Activated CD8-positive, alpha-beta memory T cell treated with anti-CD3 and anti-CD28 coated beads, Interleukin-2, amount 50 U/mL, for 4 hours (primary cell): Measurements from ENCODE around the gene CAMK2D.

ENCODE experiments used
- DNase-seq: peaks from one replicate; pipeline ENCODE4 v3.0.0-alpha.2; 2020

Gene CAMK2D

DNA sequence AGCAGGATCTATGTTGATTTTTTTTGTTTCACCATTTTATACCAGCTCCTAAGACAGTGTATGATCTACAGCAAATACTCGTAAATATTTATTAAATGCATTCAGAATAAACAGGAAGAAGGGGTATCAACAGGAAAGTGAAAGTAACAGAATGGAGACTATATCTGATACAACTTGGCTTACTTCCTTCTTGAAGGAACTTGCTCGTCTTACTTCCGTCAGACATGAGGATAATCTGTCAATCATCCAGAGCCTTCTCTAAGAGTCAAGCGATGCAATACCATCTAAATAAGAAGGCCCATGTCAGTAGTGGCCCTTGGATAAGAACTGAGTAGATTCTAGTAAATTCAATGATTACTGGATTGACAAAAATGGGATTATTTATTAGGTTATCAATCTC lies 84.2 kb downstream of the CAMK2D start:
- no peak for DNase-seq

DNA sequence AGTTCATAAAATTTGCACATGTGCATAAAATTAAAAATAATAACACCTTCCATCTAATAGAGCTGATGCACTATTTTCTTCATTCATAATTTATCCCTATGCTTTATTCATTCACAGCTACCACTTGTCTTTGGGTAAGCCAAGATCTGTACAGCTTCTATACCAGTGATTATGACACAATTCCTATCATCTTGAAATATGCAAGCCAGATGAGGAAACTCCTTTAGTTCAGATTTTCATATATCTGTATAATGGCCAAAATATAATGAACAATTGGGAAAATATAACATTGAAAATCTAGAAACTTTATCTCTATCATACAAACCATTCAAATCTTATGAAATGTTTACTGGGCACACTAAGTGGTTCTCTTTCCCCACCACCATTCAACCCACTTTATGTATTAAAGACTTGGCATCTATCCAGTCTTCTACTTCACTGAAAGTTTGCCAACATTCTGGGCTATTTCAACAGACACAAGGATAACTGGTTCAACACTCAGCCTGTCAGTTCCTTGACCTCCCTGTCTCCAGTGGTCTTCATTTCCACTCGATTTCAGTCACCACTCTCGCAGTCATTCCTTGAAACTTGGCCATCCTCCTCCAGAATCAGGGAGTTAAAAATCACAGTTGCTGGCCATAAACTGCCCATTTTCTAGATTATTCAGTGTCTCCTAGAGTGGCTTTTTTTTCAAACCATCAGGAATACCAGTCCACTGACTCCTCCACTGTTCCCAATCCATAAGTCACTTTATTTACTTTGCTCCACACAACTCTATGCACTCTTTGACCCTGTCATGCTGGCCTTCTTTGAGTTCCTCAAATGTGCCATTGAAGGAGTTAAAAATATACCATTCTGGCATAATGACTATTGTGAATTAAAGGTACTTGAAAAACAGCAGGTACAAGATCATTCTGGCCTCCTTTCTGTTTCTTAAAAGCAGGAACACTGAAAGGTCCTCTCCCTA lies 85.5 kb downstream of the CAMK2D start:
- no peak for DNase-seq

GRCh38 chr4:113674733-113675132 lies 86.8 kb downstream of the CAMK2D start:
- DNase-seq: no peak

DNA sequence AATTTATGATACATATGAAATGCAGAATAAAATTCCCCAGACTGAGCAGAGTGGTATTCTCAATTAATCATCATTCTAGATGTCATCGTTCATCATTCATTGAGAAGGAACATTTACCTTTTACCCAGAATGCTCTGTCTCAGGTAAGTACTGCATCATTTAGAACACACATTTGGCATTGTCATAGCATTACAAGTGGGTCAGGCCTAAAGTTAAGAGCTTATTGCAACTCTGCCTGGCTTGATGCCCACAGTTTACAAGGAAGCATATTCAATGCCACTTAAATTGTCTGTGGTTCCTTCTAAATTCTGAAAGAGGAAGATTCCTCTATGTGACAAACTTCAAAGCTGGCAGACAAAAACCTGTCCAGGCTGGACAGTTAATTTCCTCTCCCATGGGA lies 87.3 kb downstream of the CAMK2D start:
- no peak for DNase-seq

DNA sequence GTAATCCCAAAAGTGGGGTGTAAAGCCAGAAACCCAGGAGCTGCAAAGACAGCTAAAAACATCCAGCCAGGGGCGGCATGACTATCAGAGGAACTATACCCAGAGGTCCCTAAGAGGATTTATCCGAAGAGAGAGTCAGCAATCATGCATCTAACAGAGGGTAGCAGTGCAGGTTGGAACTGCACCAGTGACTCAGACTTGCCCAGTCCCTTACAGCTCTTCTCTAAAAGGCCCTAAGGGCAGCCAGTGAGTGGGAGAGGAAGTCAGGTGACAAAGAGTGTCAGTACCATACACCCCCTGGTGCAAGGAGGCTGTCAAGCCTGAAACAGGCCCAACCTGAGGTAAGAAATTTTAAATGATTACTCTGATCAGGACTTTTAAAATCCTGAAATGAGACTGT lies 88.1 kb downstream of the CAMK2D start:
- peak; percentile 44 for DNase-seq

- DNase-seq: no peak
Observed at GRCh38 chr4:113666386-113667114, 95.0 kb downstream of the CAMK2D start.

- no peak for DNase-seq
Observed at GRCh38 chr4:113665036-113665435, 96.5 kb downstream of the CAMK2D start.

GRCh38 chr4:113662581-113662980 lies 99.0 kb downstream of the CAMK2D start:
- no peak for DNase-seq

DNA sequence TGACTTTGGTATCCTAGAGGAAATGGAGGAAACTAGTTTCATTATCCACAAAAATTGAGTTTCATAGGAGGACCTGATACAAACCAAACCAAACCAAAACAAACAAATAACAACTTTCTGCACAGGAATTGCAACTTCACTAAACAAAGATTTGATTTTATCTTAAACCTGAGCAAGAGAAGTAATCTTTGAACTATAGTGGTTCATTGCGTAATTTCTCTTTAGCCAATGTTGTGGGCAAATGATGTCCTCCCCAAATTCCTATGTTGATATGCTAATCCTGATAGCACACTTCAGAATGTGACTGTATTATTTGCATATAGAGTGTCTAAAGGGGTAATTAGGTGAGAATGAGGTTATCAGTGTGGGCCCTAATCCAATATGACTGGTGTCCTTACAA lies 102.4 kb downstream of the CAMK2D start:
- no peak for DNase-seq

DNA sequence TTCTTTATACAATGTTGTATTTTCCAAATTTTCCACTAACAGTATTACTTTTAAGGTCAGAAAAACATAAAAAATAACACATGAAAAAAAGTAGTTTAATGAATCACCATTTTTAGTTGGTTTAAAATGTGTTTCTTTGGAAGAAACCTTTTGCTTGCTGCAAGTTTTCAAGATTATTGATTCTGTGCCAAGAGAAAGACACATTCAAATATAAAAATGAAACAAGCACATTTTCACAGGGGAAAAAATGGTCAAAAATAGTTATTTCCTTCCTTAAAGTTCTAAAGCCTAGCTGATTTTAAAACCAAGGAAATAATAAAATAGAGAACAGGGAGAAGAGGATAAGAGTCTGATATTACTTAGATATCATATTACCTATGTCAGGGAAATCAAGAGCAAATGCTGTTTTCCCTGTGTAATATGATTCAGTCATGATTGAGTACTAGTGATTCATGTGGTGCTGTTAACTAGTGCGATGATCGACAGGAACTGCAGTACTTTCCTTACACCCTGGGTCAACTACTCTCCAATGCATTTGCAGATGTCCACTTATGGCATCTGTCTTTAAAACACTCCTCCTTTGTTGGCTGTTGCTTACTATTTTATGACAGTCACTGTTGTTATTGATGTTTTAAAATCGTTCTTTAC lies 103.8 kb downstream of the CAMK2D start:
- DNase-seq: no peak

DNA sequence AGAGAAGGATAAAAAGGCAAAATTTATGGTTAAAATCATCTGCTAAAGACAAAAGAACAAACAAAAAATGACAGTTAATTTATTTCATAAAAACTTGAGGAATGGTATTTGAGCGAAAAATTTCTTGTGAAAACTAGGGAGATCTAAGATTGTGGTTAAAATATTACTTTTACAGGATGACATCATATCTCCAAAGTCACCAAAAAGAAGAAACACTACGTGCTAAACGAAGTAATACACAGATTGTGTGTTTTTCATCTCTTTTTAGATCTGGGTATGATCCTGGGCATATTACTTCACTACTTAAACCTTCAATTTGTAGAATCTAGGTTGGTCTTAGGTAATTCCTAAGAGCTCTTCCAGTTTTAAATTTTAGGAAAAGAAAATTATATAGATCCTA lies 107.7 kb downstream of the CAMK2D start:
- DNase-seq: no peak

DNA sequence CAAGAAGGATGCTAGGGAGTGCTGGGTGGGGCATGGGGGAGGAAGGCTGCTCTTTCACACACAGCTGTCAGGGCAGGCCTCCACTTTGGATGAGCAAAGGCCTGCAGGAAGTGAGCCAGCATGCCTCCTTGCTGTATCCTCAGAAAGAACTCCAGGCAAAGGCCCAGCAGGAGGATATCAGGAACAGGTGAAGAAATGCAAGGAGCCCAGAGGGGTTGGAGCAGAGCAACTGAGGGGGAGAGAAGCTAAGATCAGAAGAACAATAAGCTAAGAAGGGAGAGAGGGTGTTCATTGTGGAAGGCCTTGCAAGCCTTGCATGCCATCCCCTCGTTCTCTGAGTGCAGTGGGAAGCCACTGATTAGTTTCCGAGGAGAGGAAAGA lies 115.1 kb downstream of the CAMK2D start:
- no peak for DNase-seq

GRCh38 chr4:113645771-113646441 lies 115.6 kb downstream of the CAMK2D start:
- no peak for DNase-seq

DNA sequence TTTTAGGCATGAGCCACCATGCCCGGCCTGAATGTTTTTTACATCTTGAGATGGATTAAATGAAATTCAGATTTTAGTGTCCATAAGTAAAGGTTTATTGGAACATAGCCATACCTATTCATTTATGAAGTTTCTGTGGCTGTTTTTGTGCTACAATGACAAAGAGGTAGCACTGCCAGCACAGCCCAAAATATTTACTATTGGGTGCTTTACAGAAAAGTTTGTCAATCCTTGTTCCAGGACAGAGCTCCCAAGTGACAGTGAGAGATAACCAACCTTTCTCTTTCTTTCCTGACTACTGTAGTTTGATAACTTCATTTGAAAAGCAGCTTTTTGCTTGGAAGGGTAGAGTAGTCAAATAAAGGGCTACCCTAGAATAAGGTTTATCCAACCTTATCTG lies 116.2 kb downstream of the CAMK2D start:
- no peak for DNase-seq

GRCh38 chr4:113644398-113644797 lies 117.1 kb downstream of the CAMK2D start:
- DNase-seq: no peak

GRCh38 chr4:113643505-113643904 lies 118.0 kb downstream of the CAMK2D start:
- DNase-seq: no peak

- no peak for DNase-seq
Observed at GRCh38 chr4:113641025-113641431, 120.5 kb downstream of the CAMK2D start.

DNA sequence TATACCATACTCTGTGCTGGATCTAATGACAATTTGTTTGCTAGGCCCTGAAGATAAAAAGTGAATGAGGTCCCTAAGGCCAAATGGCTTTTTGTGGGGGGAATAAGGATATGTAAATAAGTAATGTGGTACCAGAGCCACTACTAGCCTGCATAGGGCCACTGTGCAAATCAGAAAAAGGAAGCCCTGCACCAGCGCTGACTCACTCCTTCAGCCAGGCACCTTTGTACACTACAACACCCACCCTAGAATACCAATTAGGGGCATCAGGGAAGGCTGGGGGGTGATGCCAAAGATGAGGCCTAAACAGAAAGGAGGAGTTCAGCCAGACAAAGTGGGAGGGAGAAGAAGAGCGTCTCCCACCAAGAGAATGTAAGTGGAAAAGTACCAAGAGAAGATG lies 122.2 kb downstream of the CAMK2D start:
- DNase-seq: peak; percentile 21

DNA sequence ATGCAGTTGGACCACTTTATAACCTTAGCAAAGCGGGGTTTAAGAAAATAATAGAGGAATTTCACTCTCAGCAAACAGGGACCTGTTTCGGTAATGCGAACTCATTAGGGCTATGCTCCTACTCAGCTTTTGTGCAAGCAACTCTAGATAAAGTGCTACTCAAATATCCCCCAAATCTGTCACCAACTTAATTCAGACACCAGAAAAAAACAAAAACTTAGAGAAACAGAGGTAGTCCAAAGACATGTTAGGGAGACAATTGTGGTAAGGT lies 123.0 kb downstream of the CAMK2D start:
- DNase-seq: no peak

GRCh38 chr4:113637823-113638561 lies 123.5 kb downstream of the CAMK2D start:
- DNase-seq: no peak

DNA sequence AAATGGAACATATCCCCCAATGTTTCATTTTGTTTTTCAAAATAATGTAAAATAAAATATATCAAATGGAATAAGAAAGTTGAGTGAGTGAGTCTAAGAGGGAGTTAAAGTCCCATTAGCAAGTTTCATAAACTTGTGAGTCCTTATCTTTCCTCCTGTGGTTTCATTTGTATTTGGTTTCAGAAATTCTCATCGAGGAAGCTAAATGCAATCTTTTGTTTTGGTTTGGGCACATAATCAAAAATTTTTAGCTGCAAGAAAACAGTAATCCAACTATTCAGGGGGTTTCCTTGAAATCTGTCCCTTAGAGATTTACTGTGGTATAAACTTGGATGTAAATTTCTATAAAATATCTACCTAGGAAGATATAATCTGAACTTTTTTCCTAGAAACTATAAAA lies 124.2 kb downstream of the CAMK2D start:
- no peak for DNase-seq

DNA sequence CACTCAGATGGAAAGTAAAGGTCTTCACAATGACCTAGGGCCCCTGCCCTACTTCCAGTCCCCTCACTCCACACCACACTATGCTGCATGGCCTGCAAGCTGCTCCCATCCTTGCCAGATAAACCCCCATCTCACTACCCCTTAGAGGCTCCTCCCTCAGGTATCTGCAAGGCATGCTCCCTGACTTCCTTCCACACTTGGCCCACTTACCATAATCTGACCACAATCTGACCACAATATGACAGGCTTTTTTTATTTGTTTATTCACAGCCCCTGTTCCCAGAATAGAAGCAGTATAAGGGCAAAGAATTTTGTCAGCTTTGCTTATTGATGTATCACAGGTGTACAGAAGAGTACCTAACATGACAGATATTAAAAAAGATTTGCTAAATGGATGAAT lies 124.7 kb downstream of the CAMK2D start:
- DNase-seq: peak; percentile 15

DNA sequence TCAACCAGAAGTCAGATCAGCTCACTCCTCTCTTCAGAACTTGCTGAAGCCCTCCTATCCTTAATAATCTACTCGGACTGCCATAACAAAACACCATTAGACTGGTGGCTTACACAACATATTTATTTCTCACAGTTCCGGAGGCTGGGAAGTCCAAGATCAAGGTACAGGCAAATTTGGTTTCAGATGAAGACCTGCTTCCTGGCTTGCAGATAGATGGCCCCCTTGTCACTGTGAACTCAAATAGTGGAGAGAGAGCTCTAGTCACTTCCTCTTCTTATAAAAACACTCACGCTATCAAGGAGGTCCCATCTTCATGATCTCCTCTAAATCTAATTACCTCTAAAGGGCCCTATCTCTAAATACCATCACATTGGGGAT lies 125.1 kb downstream of the CAMK2D start:
- peak; percentile 17 for DNase-seq
